MM.1S (cell line): Measurements from ENCODE around the gene EBLN2.

Source experiments
- DNase-seq: peaks from one replicate; pipeline ENCODE4 v3.0.0-alpha.2; 2015
- H2AFZ ChIP-seq: fragments of 300-600 bp; sonication (generic); 2 replicates; pipeline ENCODE4 v1.6.0; 2016; ENCODE audit warnings: antibody characterized with exemption, low read length
- H3F3A ChIP-seq: fragments of 300-600 bp; sonication (generic); 2 replicates; pipeline ENCODE4 v1.6.1; 2016; ENCODE audit warnings: mild to moderate bottlenecking, antibody characterized with exemption, low read length, moderate library complexity, mixed read lengths; ENCODE audit not compliant: insufficient read depth
- H3K27ac ChIP-seq: fragments of 300-600 bp; sonication (generic); 2 replicates; pipeline ENCODE4 v1.5.1; 2016; ENCODE audit warnings: mild to moderate bottlenecking, low read length
- H3K27me3 ChIP-seq: fragments of 300-600 bp; sonication (generic); replicated peaks from 2 replicates; pipeline ENCODE4 v1.6.0; 2016; ENCODE audit warnings: low read length; ENCODE audit not compliant: insufficient read depth
- H3K36me3 ChIP-seq: fragments of 300-600 bp; sonication (generic); replicated peaks from 2 replicates; pipeline ENCODE4 v1.6.1; 2016; ENCODE audit warnings: mild to moderate bottlenecking, low read length, mixed read lengths; ENCODE audit not compliant: insufficient read depth
- H3K4me1 ChIP-seq: fragments of 300-600 bp; sonication (generic); 2 replicates; pipeline ENCODE4 v1.6.1; 2016; ENCODE audit warnings: low read length, mixed read lengths
- H3K4me2 ChIP-seq: fragments of 300-600 bp; sonication (generic); 2 replicates; pipeline ENCODE4 v1.6.0; 2016; ENCODE audit warnings: low read depth, low read length
- H3K4me3 ChIP-seq: fragments of 300-600 bp; sonication (generic); 2 replicates; pipeline ENCODE4 v1.5.1; 2016; ENCODE audit warnings: low read length, mixed read lengths
- H3K79me2 ChIP-seq: fragments of 300-600 bp; sonication (generic); 2 replicates; pipeline ENCODE4 v1.6.1; 2016; ENCODE audit warnings: mixed run types, low read length, mixed read lengths
- H3K9ac ChIP-seq: fragments of 300-600 bp; sonication (generic); 2 replicates; pipeline ENCODE4 v1.6.1; 2016; ENCODE audit warnings: low read length, mixed read lengths
- H3K9me2 ChIP-seq: fragments of 300-600 bp; sonication (generic); replicated peaks from 2 replicates; pipeline ENCODE4 v1.6.1; 2016; ENCODE audit warnings: mild to moderate bottlenecking, low read length, mixed read lengths; ENCODE audit not compliant: insufficient read depth
- H3K9me3 ChIP-seq: fragments of 300-600 bp; sonication (generic); replicated peaks from 2 replicates; pipeline ENCODE4 v1.6.1; 2016; ENCODE audit warnings: mild to moderate bottlenecking, low read length, mixed read lengths; ENCODE audit not compliant: insufficient read depth
- H4K20me1 ChIP-seq: fragments of 300-600 bp; sonication (generic); 2 replicates; pipeline ENCODE4 v1.6.1; 2016; ENCODE audit warnings: mild to moderate bottlenecking, low read length, moderate library complexity, mixed read lengths; ENCODE audit not compliant: insufficient read depth
- EZH2 ChIP-seq: fragments of 300-600 bp; sonication (generic); optimal IDR thresholded peaks from 2 replicates; pipeline ENCODE3; 2017; ENCODE audit warnings: low read depth, mild to moderate bottlenecking, antibody characterized with exemption, low read length, mixed read lengths
- EZH2phosphoT487 ChIP-seq: fragments of 300-600 bp; sonication (generic); IDR thresholded peaks from 2 replicates; pipeline ENCODE4 v1.6.1; 2018; ENCODE audit warnings: antibody characterized with exemption, low read length
- TF ChIP-seq, protein P1 (sequence below): fragments of 300-600 bp; sonication (generic); IDR thresholded peaks from 2 replicates; pipeline ENCODE4 v1.5.1; 2016; ENCODE audit warnings: antibody characterized with exemption, low read length, mixed read lengths

The EBLN2 gene

DNA sequence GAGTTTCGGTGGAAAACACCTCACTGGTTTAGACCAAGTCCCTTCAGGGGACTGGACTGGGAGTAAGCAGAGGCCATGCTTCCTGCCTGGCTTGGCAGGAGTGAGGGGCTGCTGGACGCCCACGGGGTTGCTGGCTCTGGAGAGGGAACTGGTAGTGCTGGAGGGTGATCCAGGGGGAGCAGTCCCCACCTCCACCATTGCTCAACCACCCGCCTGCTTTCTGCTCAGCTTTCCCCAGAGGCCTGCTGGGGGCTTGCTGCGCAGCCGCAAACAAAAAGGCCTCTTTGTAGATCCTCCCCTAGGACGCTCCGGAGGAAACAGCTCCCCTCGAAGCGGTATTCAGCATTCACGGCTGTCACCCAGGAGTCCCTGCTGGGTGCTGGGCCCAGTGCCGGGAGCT lies 33.5 kb downstream of the EBLN2 start:
- Histone ChIP-seq H3K9ac (no peak overlapping the region), H3K9me2 (no peaks in the 10 kb centered on the region)
- DNase-seq, result no peak

DNA sequence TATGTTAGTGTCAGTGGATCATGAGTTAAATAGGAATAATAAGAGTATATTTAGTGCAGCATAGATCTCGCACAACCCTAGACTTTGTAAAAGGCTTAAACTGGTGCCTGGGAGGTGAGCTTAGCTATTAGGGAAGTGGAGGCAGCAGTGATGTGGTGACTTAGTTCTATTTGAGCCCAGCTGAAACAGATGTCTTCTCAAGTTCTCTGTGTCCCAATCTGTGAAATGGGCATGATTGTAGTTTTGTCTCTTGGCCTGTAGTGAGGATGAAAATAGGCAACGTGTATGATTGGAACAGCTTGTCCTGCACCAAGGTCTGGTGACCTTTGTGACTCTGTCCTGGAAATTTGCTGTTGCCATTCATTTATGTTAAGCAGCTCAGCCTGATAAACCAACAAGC lies 34.7 kb downstream of the EBLN2 start:
- H3K36me3 ChIP-seq, result no peaks in the 10 kb centered on the region
- TF ChIP-seq, protein P1, sequence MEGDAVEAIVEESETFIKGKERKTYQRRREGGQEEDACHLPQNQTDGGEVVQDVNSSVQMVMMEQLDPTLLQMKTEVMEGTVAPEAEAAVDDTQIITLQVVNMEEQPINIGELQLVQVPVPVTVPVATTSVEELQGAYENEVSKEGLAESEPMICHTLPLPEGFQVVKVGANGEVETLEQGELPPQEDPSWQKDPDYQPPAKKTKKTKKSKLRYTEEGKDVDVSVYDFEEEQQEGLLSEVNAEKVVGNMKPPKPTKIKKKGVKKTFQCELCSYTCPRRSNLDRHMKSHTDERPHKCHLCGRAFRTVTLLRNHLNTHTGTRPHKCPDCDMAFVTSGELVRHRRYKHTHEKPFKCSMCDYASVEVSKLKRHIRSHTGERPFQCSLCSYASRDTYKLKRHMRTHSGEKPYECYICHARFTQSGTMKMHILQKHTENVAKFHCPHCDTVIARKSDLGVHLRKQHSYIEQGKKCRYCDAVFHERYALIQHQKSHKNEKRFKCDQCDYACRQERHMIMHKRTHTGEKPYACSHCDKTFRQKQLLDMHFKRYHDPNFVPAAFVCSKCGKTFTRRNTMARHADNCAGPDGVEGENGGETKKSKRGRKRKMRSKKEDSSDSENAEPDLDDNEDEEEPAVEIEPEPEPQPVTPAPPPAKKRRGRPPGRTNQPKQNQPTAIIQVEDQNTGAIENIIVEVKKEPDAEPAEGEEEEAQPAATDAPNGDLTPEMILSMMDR, result no peak
- TF ChIP-seq EZH2phosphoT487 (no peak), EZH2 (no peak)
- no peaks in the 10 kb centered on the region for H3K9me3 ChIP-seq
- no peak overlapping the region for H2AFZ ChIP-seq
- no peaks in the 10 kb centered on the region for H4K20me1 ChIP-seq
- H3K4me2 ChIP-seq, result no peak overlapping the region
- no peaks in the 10 kb centered on the region for H3K9me2 ChIP-seq
- no peak overlapping the region for H3K4me3 ChIP-seq
- H3K9ac ChIP-seq, result no peak overlapping the region
- H3K79me2 ChIP-seq, result no peaks in the 10 kb centered on the region
- DNase-seq, result no peak
- no peak overlapping the region for H3K27ac ChIP-seq
- no peaks in the 10 kb centered on the region for H3K4me1 ChIP-seq
- no peaks in the 10 kb centered on the region for H3K27me3 ChIP-seq
- H3F3A ChIP-seq, result no peaks in the 10 kb centered on the region

More for the DNA sequence above, 33.5 kb downstream of the EBLN2 start:
- Histone ChIP-seq H3K36me3 (no peaks in the 10 kb centered on the region), H3K4me2 (no peak overlapping the region), H2AFZ (no peak overlapping the region), H3K4me3 (no peak overlapping the region), H3K27ac (no peak overlapping the region), H4K20me1 (no peaks in the 10 kb centered on the region), H3K27me3 (no peaks in the 10 kb centered on the region), H3K9me3 (no peaks in the 10 kb centered on the region), H3F3A (no peaks in the 10 kb centered on the region), H3K4me1 (no peaks in the 10 kb centered on the region), H3K79me2 (no peaks in the 10 kb centered on the region)
- no peak for TF ChIP-seq EZH2
- no peak for TF ChIP-seq EZH2phosphoT487
- TF ChIP-seq, protein P1, result no peak

DNA sequence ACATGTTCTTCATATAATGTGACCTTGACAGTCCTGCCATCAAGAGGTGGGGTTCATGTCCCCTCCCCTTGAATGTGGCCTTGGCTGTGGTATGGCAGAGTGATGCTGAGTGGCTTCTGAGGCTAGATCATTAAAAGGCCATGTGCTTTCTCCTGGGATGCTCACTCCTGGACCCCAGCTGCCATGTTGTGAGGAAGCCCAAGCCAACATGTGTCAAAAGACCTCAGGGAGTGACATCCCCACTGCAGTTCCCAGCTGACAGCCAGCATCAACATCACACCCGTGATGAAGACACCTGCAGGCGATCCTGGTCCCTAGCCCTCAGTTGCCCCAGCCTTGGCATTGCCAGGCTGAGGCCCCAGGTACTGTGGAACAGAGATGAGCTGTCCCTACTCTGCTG lies 36.6 kb downstream of the EBLN2 start:
- no peaks in the 10 kb centered on the region for H4K20me1 ChIP-seq
- no peaks in the 10 kb centered on the region for H3K36me3 ChIP-seq
- H3K9me2 ChIP-seq, result no peaks in the 10 kb centered on the region
- H3K4me3 ChIP-seq, result no peak overlapping the region
- no peak overlapping the region for H3K9ac ChIP-seq
- no peaks in the 10 kb centered on the region for H3K9me3 ChIP-seq
- H2AFZ ChIP-seq, result no peak overlapping the region
- DNase-seq, result no peak
- no peaks in the 10 kb centered on the region for H3K79me2 ChIP-seq
- H3K4me2 ChIP-seq, result no peak overlapping the region
- H3K27me3 ChIP-seq, result no peaks in the 10 kb centered on the region
- H3K27ac ChIP-seq, result no peak overlapping the region
- no peak for TF ChIP-seq EZH2phosphoT487
- TF ChIP-seq EZH2, result no peak
- TF ChIP-seq, protein P1, result no peak
- no peaks in the 10 kb centered on the region for H3K4me1 ChIP-seq
- H3F3A ChIP-seq, result no peaks in the 10 kb centered on the region
